Osteocyte (in vitro differentiated cells): ENCODE measurements around the gene SMOC2. TPM values are rescaled to one million over a fixed set of nuclear protein-coding genes. Genes with fewer than 3 reads are reported as not detected.

Experiments used
- DNase-seq: peaks from one replicate; pipeline ENCODE4 v3.0.0; 2021; ENCODE audit warnings: mixed read lengths; ENCODE audit not compliant: unreplicated experiment; ENCODE audit errors: extremely low spot score
- H3K27ac Mint-ChIP-seq: one replicate; pipeline ENCODE4 v1.8.0; 2021; ENCODE audit warnings: mild to moderate bottlenecking, mixed read lengths; ENCODE audit not compliant: unreplicated experiment
- H3K27me3 Mint-ChIP-seq: one replicate; pipeline ENCODE4 v1.8.0; 2021; ENCODE audit warnings: mixed read lengths; ENCODE audit not compliant: unreplicated experiment
- H3K36me3 Mint-ChIP-seq: one replicate; pipeline ENCODE4 v1.8.0; 2021; ENCODE audit warnings: mixed read lengths; ENCODE audit not compliant: unreplicated experiment
- H3K4me1 Mint-ChIP-seq: one replicate; pipeline ENCODE4 v1.8.0; 2021; ENCODE audit warnings: mixed read lengths; ENCODE audit not compliant: unreplicated experiment
- H3K4me3 Mint-ChIP-seq: one replicate; pipeline ENCODE4 v1.8.0; 2021; ENCODE audit warnings: mild to moderate bottlenecking, moderate library complexity, mixed read lengths; ENCODE audit not compliant: unreplicated experiment
- H3K9me3 Mint-ChIP-seq: one replicate; pipeline ENCODE4 v1.8.0; 2021; ENCODE audit warnings: mixed read lengths; ENCODE audit not compliant: unreplicated experiment
- total RNA-seq: library from RNA; stranded (reverse); gene quantifications from 2 replicates; pipeline ENCODE4 v1.2.1, GENCODE V29; 2021
- TF ChIP-seq, protein P1 (sequence below): fragments of 200-600 bp; sonication (generic); IDR thresholded peaks from 2 replicates; pipeline ENCODE4 v1.5.0; 2021; ENCODE audit warnings: antibody characterized with exemption, mild to moderate bottlenecking, moderate library complexity

The SMOC2 gene
- total RNA-seq, 1 donor from 2014 or later = 11.6 TPM

- H3K4me3 Mint-ChIP-seq = no peak overlapping the region
- H3K9me3 Mint-ChIP-seq = peaks cover 10% of the 10 kb centered on the region
- DNase-seq = no peak
- TF ChIP-seq, protein P1, sequence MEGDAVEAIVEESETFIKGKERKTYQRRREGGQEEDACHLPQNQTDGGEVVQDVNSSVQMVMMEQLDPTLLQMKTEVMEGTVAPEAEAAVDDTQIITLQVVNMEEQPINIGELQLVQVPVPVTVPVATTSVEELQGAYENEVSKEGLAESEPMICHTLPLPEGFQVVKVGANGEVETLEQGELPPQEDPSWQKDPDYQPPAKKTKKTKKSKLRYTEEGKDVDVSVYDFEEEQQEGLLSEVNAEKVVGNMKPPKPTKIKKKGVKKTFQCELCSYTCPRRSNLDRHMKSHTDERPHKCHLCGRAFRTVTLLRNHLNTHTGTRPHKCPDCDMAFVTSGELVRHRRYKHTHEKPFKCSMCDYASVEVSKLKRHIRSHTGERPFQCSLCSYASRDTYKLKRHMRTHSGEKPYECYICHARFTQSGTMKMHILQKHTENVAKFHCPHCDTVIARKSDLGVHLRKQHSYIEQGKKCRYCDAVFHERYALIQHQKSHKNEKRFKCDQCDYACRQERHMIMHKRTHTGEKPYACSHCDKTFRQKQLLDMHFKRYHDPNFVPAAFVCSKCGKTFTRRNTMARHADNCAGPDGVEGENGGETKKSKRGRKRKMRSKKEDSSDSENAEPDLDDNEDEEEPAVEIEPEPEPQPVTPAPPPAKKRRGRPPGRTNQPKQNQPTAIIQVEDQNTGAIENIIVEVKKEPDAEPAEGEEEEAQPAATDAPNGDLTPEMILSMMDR = no peak
- H3K36me3 Mint-ChIP-seq = no peaks in the 10 kb centered on the region
- no peak overlapping the region for H3K27ac Mint-ChIP-seq
- no peaks in the 10 kb centered on the region for H3K27me3 Mint-ChIP-seq
- H3K4me1 Mint-ChIP-seq = peaks cover 12% of the 10 kb centered on the region
These were observed 179.6 kb downstream of the SMOC2 start for GRCh38 chr6:168620578-168620977.

- Mint-ChIP-seq H3K4me3 (no peak overlapping the region), H3K36me3 (no peaks in the 10 kb centered on the region), H3K4me1 (no peaks in the 10 kb centered on the region), H3K27ac (no peak overlapping the region), H3K9me3 (peaks cover 8% of the 10 kb centered on the region), H3K27me3 (no peaks in the 10 kb centered on the region)
- no peak for DNase-seq
- TF ChIP-seq, protein P1 = no peak
These were observed 182.8 kb downstream of the SMOC2 start for GRCh38 chr6:168623736-168624135.

DNA sequence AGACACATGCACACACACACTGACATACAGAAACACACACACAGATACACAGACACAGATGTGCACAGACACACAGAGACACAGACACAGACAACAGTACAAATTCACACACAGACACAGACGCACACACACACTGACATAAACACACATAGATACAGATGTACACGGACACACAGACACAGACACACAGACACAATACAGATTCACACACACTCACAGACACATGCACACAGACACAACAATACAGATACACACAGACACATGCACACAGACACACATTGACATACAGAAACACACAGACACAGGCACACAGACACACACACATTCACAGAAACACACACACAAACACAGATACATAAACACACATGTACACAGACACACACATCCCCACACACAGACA, 183.6 kb downstream of the SMOC2 start:
- H3K9me3 Mint-ChIP-seq = peaks cover 8% of the 10 kb centered on the region

GRCh38 chr6:168624948-168625347, 184.0 kb downstream of the SMOC2 start:
- TF ChIP-seq, protein P1 = no peak
- H3K36me3 Mint-ChIP-seq = no peaks in the 10 kb centered on the region
- no peaks in the 10 kb centered on the region for H3K4me1 Mint-ChIP-seq
- no peak overlapping the region for H3K4me3 Mint-ChIP-seq
- H3K9me3 Mint-ChIP-seq = peaks cover 8% of the 10 kb centered on the region
- no peak for DNase-seq
- H3K27me3 Mint-ChIP-seq = no peaks in the 10 kb centered on the region
- H3K27ac Mint-ChIP-seq = no peak overlapping the region

More for the DNA sequence above, 183.6 kb downstream of the SMOC2 start:
- H3K27me3 Mint-ChIP-seq = no peaks in the 10 kb centered on the region
- TF ChIP-seq, protein P1 = no peak
- no peak overlapping the region for H3K4me3 Mint-ChIP-seq
- no peak overlapping the region for H3K27ac Mint-ChIP-seq
- DNase-seq = no peak
- no peaks in the 10 kb centered on the region for H3K36me3 Mint-ChIP-seq
- H3K4me1 Mint-ChIP-seq = no peaks in the 10 kb centered on the region

DNA sequence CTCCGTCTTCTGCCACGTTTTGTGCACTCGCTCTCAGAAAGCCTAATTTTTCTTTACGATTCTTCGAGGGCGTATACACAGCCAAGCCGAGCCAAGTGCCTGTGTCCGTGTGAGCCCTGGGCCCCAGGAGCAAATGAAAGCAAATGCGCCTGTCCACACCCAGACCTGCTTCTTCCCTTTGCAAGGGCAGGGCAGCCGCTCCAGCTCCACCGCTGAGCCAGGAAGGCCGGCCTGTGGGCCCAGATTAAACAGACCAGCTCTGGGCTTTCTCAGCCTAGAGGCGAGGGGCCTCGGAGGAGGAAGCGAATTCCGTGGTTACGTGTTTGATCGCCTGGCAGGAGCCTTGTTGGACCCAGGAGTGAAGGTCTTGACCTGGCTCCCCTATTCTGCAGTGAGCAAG, 184.6 kb downstream of the SMOC2 start:
- peaks cover 8% of the 10 kb centered on the region for H3K9me3 Mint-ChIP-seq
- no peak for DNase-seq
- no peak overlapping the region for H3K4me3 Mint-ChIP-seq
- peaks cover 3% of the 10 kb centered on the region for H3K27me3 Mint-ChIP-seq
- no peak overlapping the region for H3K27ac Mint-ChIP-seq
- H3K4me1 Mint-ChIP-seq = no peaks in the 10 kb centered on the region
- H3K36me3 Mint-ChIP-seq = no peaks in the 10 kb centered on the region
- TF ChIP-seq, protein P1 = no peak
